M059J (cell line): ENCODE data around the gene BEX1. TPM values are rescaled to one million over a fixed set of nuclear protein-coding genes. Genes with fewer than 3 reads are reported as not detected.

Experiments used
- total RNA-seq: library from RNA; depleted of rRNA; stranded (reverse); fragments of >200 nt; shearing (Covaris generic); gene quantifications from 2 replicates; pipeline ENCODE4 v1.2.3, GENCODE V29; 2014; rRNA removed

The BEX1 gene
- total RNA-seq, 1 experiment from 2014 or later = 726 TPM

Other genes starting within 250 kb of the BEX1 start
- 0.25 TPM in 1 of 2 replicates, not detected in the other for gene RAB40AL, start 126.9 kb downstream of the BEX1 start, total RNA-seq
- 1.4 and 5.2 TPM in 2 replicates for gene NXF3, start 29.0 kb upstream of the BEX1 start, total RNA-seq
- 6.3 and 7.3 TPM in 2 replicates for gene BEX4, start 150.9 kb upstream of the BEX1 start, total RNA-seq
- 160 and 176 TPM in 2 replicates for gene TCEAL8, start 191.0 kb upstream of the BEX1 start, total RNA-seq
- gene TCEAL5, start 212.6 kb upstream of the BEX1 start, total RNA-seq = not detected in 2 replicates
- gene BEX2, start 246.8 kb upstream of the BEX1 start, total RNA-seq = 8.9 and 15.4 TPM in 2 replicates